HUDEP-2 (cell line): Measurements from ENCODE around the gene PLCB1.
"Not testable (repeated sequence)": the region's sequence is repeated elsewhere in the genome, so short reads cannot be mapped to it uniquely, and the experiment has no call there.

ENCODE experiments used
- DNase-seq, 76 experiments: peaks; one replicate each; lab custom pipeline; 2025; ENCODE audit not compliant: unreplicated experiment in 76 of 76; lab: John Stamatoyannopoulos, UW

The PLCB1 gene

DNA sequence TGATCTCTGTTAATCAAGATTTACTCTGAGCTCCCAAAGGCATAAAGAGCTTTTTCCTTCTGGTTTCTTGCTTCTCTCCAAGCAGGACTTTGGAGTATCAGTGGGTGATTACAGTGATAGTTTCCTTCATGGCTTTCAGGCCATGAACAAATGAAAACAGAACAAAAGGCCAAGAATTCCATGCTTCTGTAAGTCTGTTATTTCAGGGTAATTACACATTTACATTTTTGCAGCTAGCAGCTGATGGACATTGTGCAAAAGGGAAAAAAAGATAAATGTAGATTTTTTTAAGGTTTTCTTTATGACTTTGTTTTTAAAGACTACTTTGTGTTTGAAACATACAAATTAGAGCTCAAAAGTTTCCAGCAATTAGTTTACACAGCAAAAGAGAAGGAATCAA is 441.6 kb downstream of the PLCB1 start:
- DNase-seq: no peak

GRCh38 chr20:8575114-8575513 is 443.0 kb downstream of the PLCB1 start:
- DNase-seq: no peak

DNA sequence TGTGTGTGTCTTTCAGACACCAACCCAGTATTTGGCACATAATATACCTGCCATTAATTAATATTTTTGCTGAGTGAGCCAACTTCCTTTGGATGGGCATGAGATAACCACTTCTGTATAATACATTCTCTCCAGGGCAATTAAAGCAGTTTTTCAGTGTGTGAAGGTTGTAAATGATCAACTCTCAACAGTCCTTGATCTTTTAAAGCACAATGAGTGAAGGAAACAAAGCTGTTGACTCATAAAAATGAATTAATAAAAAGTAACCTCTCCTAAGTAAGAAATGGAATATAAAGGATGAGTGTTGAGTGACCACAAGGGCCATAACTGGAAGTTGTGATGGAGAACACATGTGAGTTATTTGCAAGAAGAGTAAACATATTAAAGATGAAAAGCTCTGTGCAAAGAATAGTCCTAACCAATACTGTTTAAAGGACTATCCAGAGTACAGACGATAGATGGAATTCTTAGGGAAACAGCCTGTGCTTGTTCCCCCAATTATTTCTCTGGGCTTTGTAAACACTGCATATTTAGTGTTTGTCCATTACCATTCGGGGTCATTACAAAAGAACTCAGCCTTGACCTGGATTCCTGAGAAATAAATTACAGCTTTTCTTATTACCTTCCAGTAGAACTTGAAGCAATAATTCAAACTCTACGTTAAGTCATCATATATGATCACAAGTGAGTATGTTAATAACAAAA is 446.2 kb downstream of the PLCB1 start:
- DNase-seq: no peak

DNA sequence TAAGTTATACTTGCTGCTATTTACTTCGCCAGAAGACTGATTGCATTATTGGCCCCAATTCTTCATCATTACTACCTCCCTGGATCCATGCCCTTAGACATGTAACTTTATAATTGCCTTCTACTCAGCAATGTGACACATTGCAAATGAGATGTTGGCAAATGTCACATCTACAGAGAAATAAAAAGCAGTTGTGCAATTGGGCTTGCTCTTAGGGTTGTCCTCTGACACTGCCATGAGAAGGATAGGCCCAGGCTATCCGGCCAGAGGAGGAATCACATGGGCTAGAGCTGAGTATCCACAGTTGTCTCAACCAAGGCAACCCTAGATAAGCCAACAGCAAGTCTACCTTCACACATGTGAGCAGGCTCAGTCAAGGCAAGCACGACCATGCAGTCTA is 447.0 kb downstream of the PLCB1 start:
- no peak for DNase-seq

DNA sequence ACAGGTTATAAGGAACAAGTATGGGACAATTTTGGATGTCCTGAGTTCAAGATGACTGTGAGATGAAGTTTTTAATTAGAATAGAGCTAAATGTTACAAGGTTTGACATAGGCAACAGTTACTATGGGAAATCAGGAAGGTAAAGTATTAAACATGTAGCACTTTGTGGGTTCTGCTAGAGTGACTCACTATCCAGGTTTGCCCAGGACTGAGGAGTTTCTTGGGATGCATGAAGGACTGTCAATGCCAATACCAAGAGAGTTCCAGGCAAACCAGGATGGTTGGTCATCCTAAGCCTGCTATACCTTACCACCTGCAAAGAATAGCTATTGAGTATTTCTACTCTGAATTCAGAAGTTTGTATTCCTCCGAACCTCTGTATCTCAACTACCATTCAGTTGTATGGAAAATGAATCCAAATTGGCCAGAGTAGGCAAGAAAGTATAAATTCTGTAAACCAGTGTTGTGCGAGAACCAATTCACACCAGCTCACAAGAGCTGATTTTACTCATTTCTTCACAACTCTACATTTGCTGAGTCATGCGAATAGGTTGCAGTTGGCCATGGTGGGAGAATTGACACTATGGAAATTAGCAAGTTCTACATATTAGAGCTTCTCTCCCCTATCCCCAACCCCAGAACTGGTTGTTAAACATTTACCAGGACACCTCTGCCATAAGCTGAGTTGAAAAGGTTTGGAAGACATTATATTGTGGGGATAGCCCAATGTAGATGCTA is 449.5 kb downstream of the PLCB1 start:
- DNase-seq: no peak

- DNase-seq: no peak
Measured at GRCh38 chr20:8583012-8583565, 451.0 kb downstream of the PLCB1 start.

- no peak for DNase-seq
Measured at GRCh38 chr20:8583566-8584043, 451.5 kb downstream of the PLCB1 start.

- no peak for DNase-seq
Measured at GRCh38 chr20:8587251-8587650, 455.2 kb downstream of the PLCB1 start.

GRCh38 chr20:8587810-8588209 is 455.7 kb downstream of the PLCB1 start:
- DNase-seq: no peak

DNA sequence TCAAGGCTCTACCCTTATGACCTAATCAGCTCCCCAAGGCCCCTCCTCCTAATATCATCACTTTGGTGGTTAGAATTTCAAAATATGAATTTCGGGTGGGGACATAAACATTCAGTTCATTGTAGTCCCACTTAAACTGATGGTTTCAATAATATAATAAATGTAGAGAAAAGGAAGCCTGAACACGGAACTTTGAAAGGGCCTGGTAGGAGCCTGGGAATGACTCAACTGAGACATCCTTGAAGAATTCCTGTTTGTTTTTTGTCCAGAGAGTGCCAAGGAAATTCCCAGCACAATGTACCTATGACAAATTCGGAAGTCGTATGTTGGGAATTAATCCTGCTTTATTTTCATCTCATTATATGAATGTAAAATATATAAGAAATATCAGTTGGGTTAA is 457.9 kb downstream of the PLCB1 start:
- no peak for DNase-seq

DNA sequence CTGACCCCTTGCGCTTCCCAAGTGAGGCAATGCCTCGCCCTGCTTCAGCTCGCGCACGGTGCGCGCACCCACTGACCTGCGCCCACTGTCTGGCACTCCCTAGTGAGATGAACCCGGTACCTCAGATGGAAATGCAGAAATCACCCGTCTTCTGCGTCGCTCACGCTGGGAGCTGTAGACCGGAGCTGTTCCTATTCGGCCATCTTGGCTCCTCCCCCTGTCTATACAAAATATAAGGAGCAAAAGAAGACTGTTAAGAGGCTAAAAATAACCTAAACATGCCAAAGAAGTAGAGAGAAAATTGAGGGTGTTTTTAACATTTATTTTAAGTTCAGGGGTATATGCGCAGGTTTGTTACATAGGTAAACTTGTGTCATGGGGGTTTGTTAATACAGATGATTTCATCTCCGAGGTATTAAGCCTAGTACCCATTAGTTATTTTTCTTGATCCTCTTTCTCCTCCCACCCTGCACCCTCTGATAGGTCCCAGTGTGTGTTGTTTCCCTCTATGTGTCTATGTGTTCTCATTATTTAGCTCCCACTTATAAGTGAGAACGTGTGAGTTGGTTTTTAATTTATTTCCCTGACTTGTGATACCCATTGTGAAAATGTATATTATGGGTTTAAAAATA is 469.0 kb downstream of the PLCB1 start:
- not testable (repeated sequence) for DNase-seq

- no peak for DNase-seq
Measured at GRCh38 chr20:8601542-8601912, 469.5 kb downstream of the PLCB1 start.

GRCh38 chr20:8602389-8603116 is 470.5 kb downstream of the PLCB1 start:
- no peak for DNase-seq

DNA sequence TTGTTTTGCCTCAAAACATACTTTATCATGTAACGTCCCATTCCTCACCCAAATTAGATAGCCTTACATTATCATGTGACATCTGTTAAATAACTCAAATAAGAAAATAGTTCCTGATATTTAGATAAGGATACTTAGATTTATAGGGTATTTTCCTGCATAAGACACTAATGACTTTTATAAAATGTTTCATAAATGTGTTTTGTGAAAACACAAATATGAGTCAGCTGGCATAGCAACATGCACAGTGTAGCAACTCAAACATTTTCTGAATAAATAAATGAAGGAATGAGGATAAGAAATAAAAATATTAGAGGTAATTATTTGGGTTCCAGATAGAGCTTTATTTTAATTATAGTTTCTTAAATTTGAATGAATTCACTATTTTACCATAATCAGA is 476.4 kb downstream of the PLCB1 start:
- DNase-seq: no peak

DNA sequence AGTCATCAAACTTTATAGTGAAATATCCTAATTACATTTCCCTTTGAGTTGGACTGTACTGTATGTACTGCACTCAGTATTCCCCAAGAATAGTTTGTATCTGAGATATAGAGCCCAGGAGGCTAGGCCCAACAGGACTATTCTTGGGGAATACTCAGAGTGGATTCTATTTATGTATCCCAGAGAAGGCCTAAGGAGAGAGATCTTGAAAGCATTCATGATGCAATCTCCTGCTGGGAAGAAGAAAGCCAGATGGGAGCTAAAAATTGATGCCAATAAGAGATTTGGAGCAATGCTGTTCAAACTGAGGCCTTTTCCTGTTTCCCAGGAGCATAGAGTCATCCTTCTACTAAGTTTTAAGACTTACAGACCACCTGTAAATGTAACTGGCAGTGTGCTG is 484.7 kb downstream of the PLCB1 start:
- no peak for DNase-seq

DNA sequence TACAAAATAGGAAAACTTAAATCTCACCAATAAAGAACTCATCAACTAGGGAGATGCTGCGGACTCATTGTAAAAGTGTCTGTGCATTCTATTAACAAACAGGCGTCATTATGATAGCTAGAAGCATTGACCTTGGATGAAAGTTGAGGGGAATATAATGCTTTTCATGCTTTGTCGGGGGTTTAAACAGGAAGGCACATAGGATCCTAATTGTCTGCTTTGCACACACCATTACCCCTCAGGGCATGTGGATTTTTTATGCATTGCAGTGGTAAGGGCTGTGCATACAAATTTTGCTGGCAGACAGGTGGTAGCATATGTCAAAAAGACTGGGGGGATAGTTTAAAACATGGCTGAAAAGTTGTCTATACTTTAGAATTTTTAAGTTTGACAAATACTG is 488.9 kb downstream of the PLCB1 start:
- DNase-seq: no peak

DNA sequence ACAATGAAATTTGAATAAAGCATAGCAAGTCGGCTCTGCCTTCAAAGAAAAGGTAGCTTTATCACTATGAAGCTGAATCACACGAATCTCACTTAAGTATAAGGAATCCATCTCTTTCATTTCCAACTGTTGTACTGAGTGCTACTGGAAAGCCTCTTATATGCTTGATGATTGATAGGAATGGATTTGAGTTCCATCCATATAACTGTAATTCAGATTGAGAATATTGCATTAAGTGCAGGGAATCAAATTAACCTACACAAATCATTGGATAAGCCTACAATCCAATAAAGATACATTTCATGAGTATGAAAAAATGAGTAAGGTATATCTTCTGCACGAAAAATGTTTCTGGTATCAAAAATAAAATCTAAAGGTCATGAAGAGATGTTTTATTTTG is 492.0 kb downstream of the PLCB1 start:
- DNase-seq: no peak

DNA sequence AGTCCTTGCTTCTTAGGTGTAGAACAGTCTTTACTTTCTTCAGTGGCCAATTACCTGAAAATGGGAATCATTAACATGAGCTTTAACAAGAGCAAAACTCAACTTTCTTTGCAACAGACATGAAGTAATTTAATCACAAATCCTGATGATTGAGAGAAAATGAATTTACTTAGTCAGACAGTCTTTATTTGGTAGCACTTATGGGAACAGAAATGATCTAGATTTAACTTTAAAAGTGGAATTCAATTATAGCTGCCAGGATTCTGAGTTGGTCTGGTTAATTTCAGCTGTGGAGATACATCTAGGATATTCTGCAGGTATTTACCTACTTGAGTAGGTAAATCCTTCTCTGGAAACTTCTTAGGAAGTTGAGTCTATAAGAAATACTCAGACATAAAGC is 492.6 kb downstream of the PLCB1 start:
- DNase-seq: no peak

DNA sequence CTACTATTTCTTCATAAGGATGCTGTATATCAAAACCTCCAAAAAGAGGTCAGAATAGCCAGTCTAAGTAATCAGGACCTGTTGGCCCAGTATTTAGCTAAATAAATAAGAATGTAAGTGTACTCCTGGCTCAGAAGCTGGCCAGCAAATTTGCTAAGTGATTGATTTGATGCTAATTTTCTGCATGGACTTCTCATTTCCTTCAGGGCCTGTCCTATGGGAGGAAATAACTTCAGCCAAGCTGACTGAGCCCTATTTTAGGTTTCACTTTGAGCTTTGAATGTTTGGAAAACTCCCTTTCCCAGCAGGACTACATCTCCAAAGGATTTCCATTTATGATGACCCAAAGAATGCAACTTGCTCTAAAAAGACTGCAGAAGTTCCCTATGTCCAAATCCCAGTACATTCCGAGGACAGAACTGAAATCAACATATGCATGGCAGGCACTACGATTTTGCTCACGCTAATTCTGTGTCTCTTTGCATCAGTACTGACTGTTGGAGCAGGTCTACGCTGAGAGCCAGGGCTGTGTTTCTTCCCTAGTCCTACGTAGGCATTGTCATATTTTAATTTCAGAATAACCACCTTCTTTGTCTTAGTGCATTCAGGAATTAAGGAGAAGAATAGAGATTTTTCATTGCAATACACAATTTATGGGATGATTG is 495.4 kb downstream of the PLCB1 start:
- DNase-seq: no peak

- no peak for DNase-seq
Measured at GRCh38 chr20:8631271-8631670, 499.2 kb downstream of the PLCB1 start.
